HuH-7.5 (cell line): ENCODE data around the gene ERP29.
"Not testable (repeated sequence)": the region's sequence is repeated elsewhere in the genome, so short reads cannot be mapped to it uniquely, and the experiment has no call there.

Experiments
- DNase-seq: peaks from one replicate; pipeline ENCODE4 v3.0.0; 2011; ENCODE audit warnings: low spot score

The ERP29 gene

DNA sequence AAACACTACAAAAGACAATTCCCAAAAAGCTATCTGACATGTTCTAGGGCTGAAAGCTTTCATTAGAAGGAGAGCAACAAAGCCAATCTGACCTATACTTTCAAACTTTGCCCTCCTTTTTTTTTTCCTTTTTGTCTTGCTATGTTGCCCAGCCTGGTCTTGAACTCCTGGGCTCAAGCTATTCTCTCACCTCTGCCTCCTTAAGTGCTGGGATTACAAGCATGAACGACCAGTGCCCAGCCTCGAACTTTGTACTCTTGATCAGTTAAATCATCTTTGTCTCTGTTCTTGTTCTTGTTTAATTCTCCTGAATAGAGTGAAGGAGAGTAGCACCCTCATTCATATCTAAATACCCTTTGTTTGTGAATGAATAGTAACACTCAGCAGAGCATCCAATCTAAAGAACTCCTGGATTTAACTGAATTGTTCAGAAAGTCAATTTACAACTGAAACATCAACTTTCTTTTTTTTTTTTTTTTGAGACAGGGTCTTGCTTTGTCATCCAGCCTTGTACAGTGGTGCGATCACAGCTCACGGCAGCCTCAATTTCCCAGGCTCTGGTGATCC is 22.1 kb downstream of the ERP29 start:
- DNase-seq, result no peak

DNA sequence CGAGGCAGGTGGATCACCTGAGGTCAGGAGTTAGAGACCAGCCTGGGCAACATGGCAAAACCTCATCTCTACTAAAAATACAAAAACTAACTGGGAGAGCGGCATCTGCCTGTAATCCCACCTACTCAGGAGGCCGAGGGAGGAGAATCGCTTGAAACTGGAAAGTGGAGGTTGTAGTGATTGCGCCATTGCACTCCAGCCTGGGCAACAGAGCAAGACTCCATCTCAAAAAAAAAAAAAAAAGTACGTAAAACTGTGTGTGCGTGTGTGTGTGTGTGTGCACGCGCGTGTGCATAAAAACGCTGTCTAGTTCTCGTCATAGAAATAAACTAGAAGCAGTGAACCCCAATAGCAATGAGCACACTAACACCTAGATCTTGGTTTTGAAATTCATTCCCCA is 23.4 kb downstream of the ERP29 start:
- not testable (repeated sequence) for DNase-seq

DNA sequence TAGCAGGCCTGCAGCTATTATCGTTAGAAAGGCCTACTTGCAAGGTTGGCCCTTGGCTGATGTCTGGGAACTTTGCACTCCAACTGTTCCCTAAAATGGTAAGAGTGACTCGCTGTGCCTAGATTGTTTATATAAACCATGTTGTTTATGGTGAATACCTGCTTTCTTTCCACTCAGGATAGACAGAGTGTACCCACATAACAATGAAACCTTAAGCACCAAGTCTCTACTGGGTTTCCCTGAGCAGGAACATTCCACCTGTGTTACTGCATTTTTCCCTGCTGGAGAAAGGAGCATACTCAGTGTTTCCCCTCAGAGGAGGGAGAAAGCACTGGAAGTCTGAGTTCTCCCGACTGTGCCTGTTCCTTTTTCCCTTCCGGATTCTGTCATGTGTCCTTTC is 32.8 kb downstream of the ERP29 start:
- no peak for DNase-seq

DNA sequence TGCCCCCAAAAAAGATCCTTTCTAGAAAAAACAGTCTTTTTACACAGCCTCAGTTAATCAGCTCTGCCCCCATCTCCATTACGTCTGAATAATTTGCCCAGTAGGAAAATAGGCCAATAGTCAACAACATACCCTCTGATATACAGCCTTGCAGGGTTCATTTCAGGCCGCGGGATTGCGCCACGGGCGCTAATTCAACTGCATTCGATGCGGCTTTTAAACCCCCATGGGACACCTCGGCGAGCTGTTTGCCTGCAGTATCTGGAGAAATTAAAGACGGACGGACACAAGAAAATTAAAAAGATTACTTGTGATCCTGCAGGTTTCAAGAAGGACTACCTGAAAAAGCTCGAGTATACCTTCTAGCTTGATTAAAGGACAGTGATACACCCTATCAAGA is 36.1 kb downstream of the ERP29 start:
- no peak for DNase-seq

DNA sequence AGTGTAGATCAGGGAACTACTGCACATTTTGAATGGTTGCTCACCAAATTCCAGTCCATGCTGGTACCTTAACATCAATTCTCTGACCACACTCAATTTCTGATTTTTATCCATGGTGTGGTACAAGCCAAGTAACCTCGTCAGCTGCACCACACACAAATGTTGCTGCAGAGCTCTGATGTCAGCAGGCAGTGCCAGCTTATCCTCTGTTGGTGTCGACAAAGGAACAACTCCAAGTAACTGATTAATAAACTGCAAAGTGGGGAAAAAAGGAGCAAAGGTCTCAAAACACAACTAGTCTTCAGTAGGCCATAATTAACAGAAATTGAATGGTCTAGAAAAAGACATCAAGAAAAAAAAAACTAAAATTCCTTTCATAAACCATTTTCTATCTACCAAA is 47.9 kb downstream of the ERP29 start:
- DNase-seq, result no peak

DNA sequence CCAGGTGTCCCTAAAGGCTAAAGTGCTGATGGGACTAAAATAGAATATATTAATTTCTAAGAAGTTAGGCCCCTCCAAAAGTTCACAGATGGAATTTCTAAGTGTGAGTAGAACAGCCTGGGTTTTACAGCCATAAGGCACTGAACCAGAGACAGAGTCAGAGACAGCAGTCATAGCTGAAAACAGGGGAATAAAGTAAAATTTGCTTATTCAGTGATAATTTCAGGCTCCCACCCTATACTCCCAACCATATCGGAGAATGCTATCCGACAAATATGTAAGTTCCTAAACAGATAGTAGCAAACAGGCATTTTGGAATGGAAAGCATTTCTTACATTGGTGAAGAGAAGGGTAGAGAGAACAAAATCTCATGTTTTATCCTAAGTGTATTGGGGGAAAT is 50.0 kb downstream of the ERP29 start:
- no peak for DNase-seq

DNA sequence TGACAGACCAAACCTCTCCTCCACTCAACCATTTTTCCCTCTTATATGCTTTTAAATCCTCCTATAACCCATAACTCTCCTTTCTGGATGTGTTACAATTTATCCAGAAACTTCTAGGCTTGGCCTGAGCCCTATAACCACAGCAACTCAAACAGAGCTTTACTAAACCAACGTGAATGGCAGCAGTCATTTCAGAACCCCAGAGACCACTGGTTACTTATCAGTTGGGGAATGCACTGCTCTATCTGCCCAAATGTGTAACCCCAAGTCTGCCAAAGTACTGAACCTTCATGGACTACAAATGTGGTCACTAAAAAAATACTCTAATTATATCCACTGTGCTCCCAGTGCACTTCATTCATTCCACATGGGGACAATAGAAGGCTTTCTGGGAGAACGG is 53.3 kb downstream of the ERP29 start:
- no peak for DNase-seq
